ENCODE measurements around the gene DPAGT1.

The DPAGT1 gene

DNA sequence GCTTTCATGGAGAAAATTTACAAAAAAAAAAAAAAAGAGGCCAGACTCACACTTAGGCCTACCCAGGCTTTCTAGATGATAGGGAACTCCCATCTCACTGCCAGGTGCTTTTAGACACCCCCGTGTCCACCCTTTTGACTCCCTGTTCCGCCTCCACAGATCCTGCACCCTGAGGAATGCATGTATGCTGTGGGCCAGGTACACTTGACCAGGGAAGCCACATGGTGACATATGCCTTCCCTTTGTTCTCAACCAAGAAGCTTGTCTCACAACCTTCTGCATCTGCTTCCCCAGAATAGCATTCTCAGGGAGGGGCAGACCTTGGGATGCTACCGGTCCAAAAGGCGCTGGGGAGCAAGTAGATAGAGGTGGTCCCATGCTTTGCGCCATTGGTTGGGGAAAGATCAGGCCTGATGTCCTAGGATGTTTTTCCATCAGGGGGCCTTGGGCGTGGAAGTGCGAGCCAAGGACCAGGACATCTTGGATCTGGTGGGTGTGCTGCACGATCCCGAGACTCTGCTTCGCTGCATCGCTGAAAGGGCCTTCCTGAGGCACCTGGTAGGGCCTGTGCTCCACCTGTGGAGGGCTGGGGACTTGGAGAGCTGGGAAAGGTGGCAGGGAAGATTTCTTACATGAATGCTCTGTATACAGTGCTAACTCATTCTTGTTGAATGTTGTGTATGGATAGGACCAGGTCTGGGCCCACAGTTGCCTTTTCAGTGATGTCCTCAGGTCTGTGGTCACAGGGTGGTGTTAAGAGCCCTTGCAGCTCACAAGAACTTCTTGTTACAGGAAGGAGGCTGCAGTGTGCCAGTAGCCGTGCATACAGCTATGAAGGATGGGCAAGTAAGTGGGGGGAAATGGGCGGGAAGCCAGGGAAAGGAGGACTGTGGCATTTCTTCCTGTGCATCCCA, 9.4 kb downstream of the DPAGT1 start:
- TF ChIP-seq, protein P1, sequence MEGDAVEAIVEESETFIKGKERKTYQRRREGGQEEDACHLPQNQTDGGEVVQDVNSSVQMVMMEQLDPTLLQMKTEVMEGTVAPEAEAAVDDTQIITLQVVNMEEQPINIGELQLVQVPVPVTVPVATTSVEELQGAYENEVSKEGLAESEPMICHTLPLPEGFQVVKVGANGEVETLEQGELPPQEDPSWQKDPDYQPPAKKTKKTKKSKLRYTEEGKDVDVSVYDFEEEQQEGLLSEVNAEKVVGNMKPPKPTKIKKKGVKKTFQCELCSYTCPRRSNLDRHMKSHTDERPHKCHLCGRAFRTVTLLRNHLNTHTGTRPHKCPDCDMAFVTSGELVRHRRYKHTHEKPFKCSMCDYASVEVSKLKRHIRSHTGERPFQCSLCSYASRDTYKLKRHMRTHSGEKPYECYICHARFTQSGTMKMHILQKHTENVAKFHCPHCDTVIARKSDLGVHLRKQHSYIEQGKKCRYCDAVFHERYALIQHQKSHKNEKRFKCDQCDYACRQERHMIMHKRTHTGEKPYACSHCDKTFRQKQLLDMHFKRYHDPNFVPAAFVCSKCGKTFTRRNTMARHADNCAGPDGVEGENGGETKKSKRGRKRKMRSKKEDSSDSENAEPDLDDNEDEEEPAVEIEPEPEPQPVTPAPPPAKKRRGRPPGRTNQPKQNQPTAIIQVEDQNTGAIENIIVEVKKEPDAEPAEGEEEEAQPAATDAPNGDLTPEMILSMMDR (IDR thresholded peaks at IDR 0.05; ENCODE audit: low read depth, low read length): no peak
- DNase-seq (ENCODE audit: extremely low read depth, low read depth): no peak

DNA sequence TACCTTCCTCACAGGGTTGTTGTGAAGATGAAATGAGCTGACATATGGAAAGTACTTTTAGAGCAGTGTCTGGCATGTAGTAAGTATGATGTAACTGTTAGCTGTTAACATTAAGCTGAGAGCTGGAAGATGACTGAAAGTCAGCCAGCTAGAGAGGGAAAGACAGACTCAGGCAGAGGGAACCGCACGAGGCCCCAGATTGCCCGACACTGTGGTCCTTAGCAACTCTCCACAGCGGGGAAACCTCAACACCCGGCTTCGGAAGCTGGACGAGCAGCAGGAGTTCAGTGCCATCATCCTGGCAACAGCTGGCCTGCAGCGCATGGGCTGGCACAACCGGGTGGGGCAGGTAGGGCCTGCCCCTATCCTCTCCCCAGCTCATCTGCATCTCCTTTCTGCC, 10.5 kb downstream of the DPAGT1 start:
- DNase-seq (ENCODE audit: extremely low read depth, low read depth): no peak

DNA sequence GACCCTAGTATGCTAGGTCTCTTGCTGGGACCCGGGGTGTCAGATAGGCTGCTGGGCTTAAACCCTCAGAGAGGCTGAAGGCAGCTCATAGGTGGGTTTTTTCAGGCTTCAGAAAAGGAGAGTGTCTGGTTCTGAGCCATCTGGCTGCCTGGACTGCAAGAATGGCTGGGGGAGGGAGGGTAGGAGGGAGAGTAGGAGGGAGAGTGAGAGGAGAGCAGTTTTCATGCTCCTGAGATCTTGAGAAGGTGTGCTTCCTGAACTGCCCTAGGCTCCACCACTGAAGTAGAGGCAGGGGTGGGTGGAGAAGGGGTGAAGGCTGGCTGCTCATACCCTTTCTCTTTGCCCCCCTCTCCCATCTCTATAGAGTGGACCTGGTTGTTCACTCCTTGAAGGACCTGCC, 12.3 kb downstream of the DPAGT1 start:
- DNase-seq (ENCODE audit: extremely low read depth, low read depth): no peak
- TF ChIP-seq, protein P1 (IDR thresholded peaks at IDR 0.05; ENCODE audit: low read depth, low read length): no peak

More for the DNA sequence above, 10.5 kb downstream of the DPAGT1 start:
- TF ChIP-seq, protein P1 (IDR thresholded peaks at IDR 0.05; ENCODE audit: low read depth, low read length): no peak

DNA sequence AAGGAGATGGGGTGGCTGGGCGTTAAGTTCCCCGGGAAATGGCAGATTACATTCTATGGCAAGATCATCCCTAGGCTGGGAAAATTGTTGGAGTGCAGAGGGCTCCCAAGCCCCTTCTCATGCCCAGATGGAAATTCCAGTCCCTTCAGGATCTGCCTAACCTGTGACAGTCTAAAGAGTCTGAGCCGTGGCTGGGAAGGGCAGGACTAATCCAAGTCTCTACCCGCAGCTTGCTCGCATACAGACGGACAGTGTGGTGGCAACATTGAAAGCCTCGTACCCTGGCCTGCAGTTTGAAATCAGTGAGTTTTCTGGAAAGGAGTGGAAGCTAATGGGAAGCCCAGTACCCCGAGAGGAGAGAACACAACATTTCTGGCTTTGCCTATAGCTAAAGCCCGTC, 13.2 kb downstream of the DPAGT1 start:
- DNase-seq (ENCODE audit: extremely low read depth, low read depth): no peak
- TF ChIP-seq, protein P1 (IDR thresholded peaks at IDR 0.05; ENCODE audit: low read depth, low read length): no peak

DNA sequence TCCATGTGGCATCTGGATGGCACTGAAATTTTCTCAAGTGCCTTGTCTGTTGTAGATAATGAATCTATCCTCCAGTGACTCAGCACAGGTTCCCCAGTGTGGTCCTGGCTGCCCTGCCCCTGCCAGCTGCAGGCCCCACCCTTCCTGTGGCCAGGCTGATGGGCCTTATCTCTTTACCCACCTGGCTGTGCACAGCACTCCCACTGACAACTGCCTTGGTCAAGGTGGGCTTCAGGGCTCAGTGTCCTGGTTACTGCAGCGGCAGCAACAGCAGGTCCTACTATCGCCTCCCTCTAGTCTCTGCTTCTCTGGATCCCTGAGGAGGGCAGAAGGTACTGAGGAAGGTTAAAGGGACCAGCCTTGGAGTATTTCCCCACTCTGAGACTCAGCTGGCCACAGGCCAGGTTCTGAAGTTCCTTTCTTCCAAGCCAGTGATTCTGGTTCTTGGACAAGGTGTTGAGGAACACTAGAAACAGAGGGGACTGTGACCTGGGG, 13.9 kb downstream of the DPAGT1 start:
- TF ChIP-seq, protein P1 (IDR thresholded peaks at IDR 0.05; ENCODE audit: low read depth, low read length): no peak

DNA sequence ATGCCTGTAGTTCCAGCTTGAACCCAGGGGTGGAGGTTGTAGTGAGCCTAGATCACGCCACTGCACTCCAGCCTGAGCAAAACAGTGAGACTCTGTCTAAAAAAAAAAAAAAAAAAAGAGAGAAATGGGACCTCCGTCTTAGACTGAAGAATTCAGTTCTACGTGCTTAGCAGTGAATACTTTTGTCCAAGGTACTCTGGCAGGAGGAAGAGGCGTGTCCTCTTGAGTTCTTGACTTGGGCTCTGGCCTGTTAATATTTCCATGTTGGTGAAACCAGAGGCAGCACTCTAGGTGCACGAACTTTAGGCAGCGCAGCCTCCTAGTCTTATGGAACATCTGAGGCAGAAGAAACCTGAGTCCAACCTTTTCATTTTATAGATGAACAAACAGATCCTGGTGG, 14.5 kb downstream of the DPAGT1 start:
- DNase-seq (ENCODE audit: extremely low read depth, low read depth): no peak
- TF ChIP-seq, protein P1 (IDR thresholded peaks at IDR 0.05; ENCODE audit: low read depth, low read length): no peak

More for the DNA sequence above, 13.9 kb downstream of the DPAGT1 start:
- DNase-seq (ENCODE audit: extremely low read depth, low read depth): no peak

DNA sequence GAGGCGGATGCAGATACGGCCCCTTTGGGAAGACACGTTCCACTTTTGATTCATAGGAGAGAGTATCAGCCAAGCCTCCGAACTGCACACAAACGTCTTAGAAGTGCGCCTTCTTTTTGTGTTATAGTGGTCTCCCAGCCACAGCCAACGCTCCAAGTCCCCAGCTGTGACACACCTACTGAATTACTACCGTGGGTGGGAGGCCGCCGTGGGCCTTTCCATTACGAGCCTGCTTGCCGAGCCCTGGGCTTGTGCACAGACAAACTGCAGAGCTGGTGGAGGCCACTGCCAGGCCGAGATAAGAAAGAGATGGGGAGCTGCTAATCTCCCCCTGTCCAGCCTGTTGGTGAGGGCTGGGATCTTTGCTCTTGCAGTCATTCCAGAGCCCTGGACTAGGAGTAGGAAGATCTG, 16.2 kb downstream of the DPAGT1 start:
- TF ChIP-seq, protein P1 (IDR thresholded peaks at IDR 0.05; ENCODE audit: low read depth, low read length): no peak
- DNase-seq (ENCODE audit: extremely low read depth, low read depth): no peak
